GM23248 (cell line): Measurements from ENCODE around the gene EGFL7. TPM values are rescaled to one million over a fixed set of nuclear protein-coding genes. Genes with fewer than 3 reads are reported as not detected.

Source experiments
- DNase-seq: peaks from one replicate; pipeline ENCODE4 v3.0.0-alpha.2; 2015
- H2AFZ ChIP-seq: fragments of 200-600 bp; sonication (generic); 2 replicates; pipeline ENCODE4 v1.6.1; 2016; ENCODE audit warnings: antibody characterized with exemption
- H3F3A ChIP-seq: fragments of 200-600 bp; sonication (generic); 2 replicates; pipeline ENCODE4 v1.6.1; 2016; ENCODE audit warnings: mild to moderate bottlenecking, antibody characterized with exemption, mixed run types; ENCODE audit not compliant: insufficient read depth
- H3K27ac ChIP-seq: fragments of 200-600 bp; sonication (generic); 2 replicates; pipeline ENCODE4 v1.5.1; 2016; ENCODE audit warnings: mild to moderate bottlenecking
- H3K27me3 ChIP-seq: fragments of 200-600 bp; sonication (generic); replicated peaks from 2 replicates; pipeline ENCODE4 v1.6.1; 2016; ENCODE audit warnings: mild to moderate bottlenecking; ENCODE audit not compliant: insufficient read depth
- H3K36me3 ChIP-seq: fragments of 200-600 bp; sonication (generic); 2 replicates; pipeline ENCODE4 v1.6.1; 2016; ENCODE audit warnings: low read depth, mild to moderate bottlenecking
- H3K4me1 ChIP-seq: fragments of 200-600 bp; sonication (generic); 2 replicates; pipeline ENCODE4 v1.6.1; 2016; ENCODE audit warnings: mild to moderate bottlenecking; ENCODE audit not compliant: insufficient read depth
- H3K4me2 ChIP-seq: fragments of 200-600 bp; sonication (generic); one replicate; pipeline ENCODE4 v1.6.1; 2016; ENCODE audit warnings: mild to moderate bottlenecking; ENCODE audit not compliant: unreplicated experiment
- H3K4me3 ChIP-seq: fragments of 200-600 bp; sonication (generic); 2 replicates; pipeline ENCODE4 v1.5.1; 2016; ENCODE audit warnings: mild to moderate bottlenecking
- H3K79me2 ChIP-seq: fragments of 200-600 bp; sonication (generic); 2 replicates; pipeline ENCODE4 v1.6.1; 2016; ENCODE audit warnings: mild to moderate bottlenecking; ENCODE audit not compliant: insufficient read depth
- H3K9ac ChIP-seq: fragments of 200-600 bp; sonication (generic); 2 replicates; pipeline ENCODE4 v1.6.1; 2016; ENCODE audit warnings: mild to moderate bottlenecking
- H3K9me2 ChIP-seq: fragments of 200-600 bp; sonication (generic); 2 replicates; pipeline ENCODE4 v1.6.1; 2016; ENCODE audit warnings: mixed run types, mild to moderate bottlenecking, moderate library complexity; ENCODE audit not compliant: insufficient read depth
- H3K9me3 ChIP-seq: fragments of 200-600 bp; sonication (generic); one replicate; pipeline ENCODE4 v1.6.1; 2017; ENCODE audit warnings: low read depth
- H4K20me1 ChIP-seq: fragments of 200-600 bp; sonication (generic); 2 replicates; pipeline ENCODE4 v1.6.0; 2016; ENCODE audit not compliant: insufficient read depth
- EZH2 ChIP-seq: fragments of 200-600 bp; sonication (generic); IDR thresholded peaks from 2 replicates; pipeline ENCODE4 v1.6.1; 2018; ENCODE audit warnings: antibody characterized with exemption, mild to moderate bottlenecking; ENCODE audit not compliant: insufficient read depth, poor library complexity, severe bottlenecking
- EZH2phosphoT487 ChIP-seq: fragments of 200-600 bp; sonication (generic); IDR thresholded peaks from 2 replicates; pipeline ENCODE4 v1.6.1; 2018; ENCODE audit warnings: antibody characterized with exemption, moderate library complexity, mild to moderate bottlenecking, low read depth; ENCODE audit not compliant: insufficient read depth
- WGBS, 2 experiments: methylation state at CpG; one replicate each; pipeline ENCODE4 v1.1.6; 2015 to 2017; ENCODE audit warnings: low lambda C conversion rate in 2 of 2, low coverage in 1 of 2; ENCODE audit errors: missing lambda C conversion rate in 2 of 2; 5-methylcytosine and 5-hydroxymethylcytosine counted together
- in situ Hi-C: fragments of 300-500 bp; cut with MboI; formaldehyde crosslinking; loops from 2 replicates; pipeline ENCODE4 v1.15.0; 2020
- polyA plus RNA-seq: library from polyadenylated mRNA; unstranded; fragments of >200 nt; fragmentation: Nextera tagmentation; extraction: Ambion mirVana; gene quantifications from 2 replicates; pipeline ENCODE4 v1.2.1, GENCODE V29; 2016
- total RNA-seq: library from RNA; depleted of rRNA; stranded (reverse); fragments of >200 nt; shearing (Covaris generic); gene quantifications from 2 replicates; pipeline ENCODE4 v1.2.3, GENCODE V29; 2014

EGFL7 gene
- total and polyA plus RNA-seq, 2 experiments from 2014 or later, result 13.7 to 15.3 TPM

- Histone ChIP-seq H2AFZ (no peak overlapping the region), H3K4me2 (no peak overlapping the region), H4K20me1 (no peaks in the 10 kb centered on the region), H3F3A (0 out of 2 replicates have a peak, but pooled peaks cover 4% of the 10 kb centered on the region), H3K79me2 (peaks cover 38% of the 10 kb centered on the region), H3K9me3 (no peaks in the 10 kb centered on the region), H3K27ac (no peak overlapping the region), H3K9me2 (no peaks in the 10 kb centered on the region), H3K9ac (no peak overlapping the region), H3K4me1 (peaks cover 5% of the 10 kb centered on the region), H3K36me3 (no peaks in the 10 kb centered on the region), H3K4me3 (no peak overlapping the region), H3K27me3 (no peaks in the 10 kb centered on the region)
- TF ChIP-seq EZH2phosphoT487 (no peak), EZH2 (no peak)
- DNase-seq, result no peak
- in situ Hi-C loops, result no loop called here
- 93 to 96% methylated on average over 15 of the region's 16 CpGs for WGBS, 2 experiments
Observed at GRCh38 chr9:136683173-136683745, 20.5 kb downstream of the EGFL7 start.

DNA sequence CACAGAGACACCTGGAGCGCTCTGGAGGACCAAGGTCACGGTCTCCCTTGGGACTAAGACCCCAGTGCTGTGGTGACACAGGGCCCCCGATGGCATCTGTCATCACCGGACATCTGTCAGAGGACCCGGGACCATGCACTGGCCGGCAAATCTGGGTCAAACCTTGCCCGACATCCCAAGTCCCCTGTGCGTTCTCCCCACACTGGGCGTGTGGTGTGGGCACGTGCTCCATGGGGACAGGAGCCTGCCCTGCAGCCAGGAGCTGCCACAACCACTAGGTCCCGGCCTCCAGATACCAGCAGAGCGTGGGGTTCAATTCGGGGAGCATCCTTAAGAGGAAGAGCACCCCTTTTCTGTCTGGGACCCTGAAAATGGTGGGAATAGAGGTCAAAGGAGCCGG lies 21.0 kb downstream of the EGFL7 start:
- no peak for DNase-seq
- no peaks in the 10 kb centered on the region for H3K9me3 ChIP-seq
- H3K79me2 ChIP-seq, result peaks cover 38% of the 10 kb centered on the region
- H3K4me1 ChIP-seq, result peaks cover 5% of the 10 kb centered on the region
- H3K4me3 ChIP-seq, result no peak overlapping the region
- in situ Hi-C loops, result no loop called here
- no peaks in the 10 kb centered on the region for H3K9me2 ChIP-seq
- H3K9ac ChIP-seq, result no peak overlapping the region
- 93 to 96% methylated on average over 14 of the region's 14 CpGs for WGBS, 2 experiments
- TF ChIP-seq EZH2 (no peak), EZH2phosphoT487 (no peak)
- 0 out of 2 replicates have a peak, but pooled peaks cover 6% of the 10 kb centered on the region for H3F3A ChIP-seq
- no peaks in the 10 kb centered on the region for H3K27me3 ChIP-seq
- H4K20me1 ChIP-seq, result no peaks in the 10 kb centered on the region
- no peak overlapping the region for H3K27ac ChIP-seq
- H3K4me2 ChIP-seq, result no peak overlapping the region
- no peak overlapping the region for H2AFZ ChIP-seq
- no peaks in the 10 kb centered on the region for H3K36me3 ChIP-seq

- no peak overlapping the region for H3K9ac ChIP-seq
- H3K27me3 ChIP-seq, result no peaks in the 10 kb centered on the region
- peaks cover 38% of the 10 kb centered on the region for H3K79me2 ChIP-seq
- H3K9me3 ChIP-seq, result no peaks in the 10 kb centered on the region
- no peak overlapping the region for H2AFZ ChIP-seq
- WGBS, 2 experiments, result 81 to 90% methylated on average over 14 to 15 of the region's 15 CpGs
- in situ Hi-C loops, result no loop called here
- H3F3A ChIP-seq, result 0 out of 2 replicates have a peak, but pooled peaks cover 6% of the 10 kb centered on the region
- H3K36me3 ChIP-seq, result no peaks in the 10 kb centered on the region
- H4K20me1 ChIP-seq, result no peaks in the 10 kb centered on the region
- no peaks in the 10 kb centered on the region for H3K9me2 ChIP-seq
- H3K4me2 ChIP-seq, result no peak overlapping the region
- H3K4me3 ChIP-seq, result no peak overlapping the region
- peaks cover 5% of the 10 kb centered on the region for H3K4me1 ChIP-seq
- no peak for DNase-seq
- TF ChIP-seq EZH2, result no peak
- no peak overlapping the region for H3K27ac ChIP-seq
Observed at GRCh38 chr9:136684339-136684738, 21.6 kb downstream of the EGFL7 start.

DNA sequence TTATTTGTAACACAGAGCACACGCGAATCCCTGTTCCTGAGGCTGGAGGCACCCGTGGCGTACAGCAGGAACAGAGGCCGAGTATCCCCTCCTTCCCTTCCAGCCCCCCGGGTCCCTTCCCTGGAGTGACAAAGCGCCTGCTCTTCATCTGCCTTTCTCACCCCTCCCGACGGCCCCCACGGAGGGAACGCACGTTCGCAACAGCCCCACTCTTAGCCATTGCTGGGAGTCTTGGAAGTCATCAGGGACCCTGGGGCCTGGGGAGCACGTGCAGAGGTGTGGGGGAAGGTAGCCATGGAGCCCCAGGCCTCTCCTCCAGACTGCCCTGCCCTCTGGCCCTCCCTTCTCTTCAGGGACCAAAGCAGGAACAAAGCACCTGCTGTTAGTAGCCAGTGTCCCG lies 22.1 kb downstream of the EGFL7 start:
- Histone ChIP-seq H3F3A (0 out of 2 replicates have a peak, but pooled peaks cover 6% of the 10 kb centered on the region), H2AFZ (no peak overlapping the region), H3K4me1 (peaks cover 5% of the 10 kb centered on the region), H3K9me2 (no peaks in the 10 kb centered on the region), H4K20me1 (no peaks in the 10 kb centered on the region), H3K9me3 (no peaks in the 10 kb centered on the region), H3K79me2 (peaks cover 38% of the 10 kb centered on the region), H3K27ac (no peak overlapping the region), H3K4me2 (no peak overlapping the region), H3K9ac (no peak overlapping the region), H3K36me3 (no peaks in the 10 kb centered on the region), H3K4me3 (no peak overlapping the region), H3K27me3 (no peaks in the 10 kb centered on the region)
- 85 to 89% methylated on average over 15 of the region's 15 CpGs for WGBS, 2 experiments
- no peak for TF ChIP-seq EZH2phosphoT487
- TF ChIP-seq EZH2, result no peak
- in situ Hi-C loops, result no loop called here
- DNase-seq, result no peak
